GM21367 (cell line): ENCODE data around the gene PNPLA6.

Source experiments
- ATAC-seq: cut with Tn5 transposase; IDR thresholded peaks from one replicate; pipeline ENCODE4 v1.9.1; 2021; ENCODE audit not compliant: unreplicated experiment

PNPLA6 gene

DNA sequence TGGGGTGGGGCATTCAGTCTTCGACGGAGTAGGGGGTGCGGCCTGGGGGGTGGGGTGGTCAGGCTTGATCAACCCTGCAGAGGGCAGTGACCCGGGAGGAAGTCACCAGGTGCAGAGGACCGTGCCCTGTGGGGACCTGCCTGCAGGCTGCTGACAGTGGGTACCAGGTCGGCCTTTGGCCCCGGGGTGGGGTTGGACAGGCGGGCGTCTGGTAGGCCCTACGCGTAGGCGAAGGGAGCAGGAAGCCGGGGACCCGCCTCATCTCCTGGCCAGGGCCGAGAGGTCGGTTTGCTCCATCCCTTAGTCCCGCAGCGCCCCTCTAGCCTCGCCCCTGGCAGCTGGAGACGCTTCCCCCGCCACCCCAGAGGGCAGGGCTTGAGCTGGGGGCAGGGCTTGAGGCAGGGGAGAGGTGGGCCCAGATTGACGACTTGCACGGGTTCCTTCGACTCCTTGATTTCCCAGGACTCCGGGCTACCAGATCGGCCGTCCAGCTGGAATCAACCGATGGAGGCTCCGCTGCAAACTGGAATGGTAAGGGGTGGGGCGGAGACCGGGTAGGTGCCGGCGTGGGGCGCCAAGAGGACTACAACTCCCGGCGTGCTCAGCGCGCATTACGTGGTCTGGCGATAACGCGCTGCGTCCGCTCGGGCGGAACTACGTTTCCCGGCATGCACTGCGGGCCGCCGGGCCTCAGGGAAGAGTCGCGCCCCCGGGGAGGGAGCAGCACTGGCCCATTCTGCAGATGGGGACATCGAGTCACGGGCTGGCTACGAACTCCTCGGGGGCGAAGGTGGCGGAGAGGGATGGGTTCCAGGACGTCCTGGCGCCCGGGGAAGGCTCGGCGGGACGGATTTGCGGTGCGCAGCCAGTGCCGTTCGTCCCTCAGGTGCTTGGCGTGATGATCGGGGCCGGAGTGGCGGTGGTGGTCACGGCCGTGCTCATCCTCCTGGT is at the start of gene PNPLA6:
TSS of gene PNPLA6 (plus strand) at position 671 of the 951 bp plus-strand sequence. CDS start at position 743, 72 bp downstream.
- ATAC-seq = peak; percentile 62

DNA sequence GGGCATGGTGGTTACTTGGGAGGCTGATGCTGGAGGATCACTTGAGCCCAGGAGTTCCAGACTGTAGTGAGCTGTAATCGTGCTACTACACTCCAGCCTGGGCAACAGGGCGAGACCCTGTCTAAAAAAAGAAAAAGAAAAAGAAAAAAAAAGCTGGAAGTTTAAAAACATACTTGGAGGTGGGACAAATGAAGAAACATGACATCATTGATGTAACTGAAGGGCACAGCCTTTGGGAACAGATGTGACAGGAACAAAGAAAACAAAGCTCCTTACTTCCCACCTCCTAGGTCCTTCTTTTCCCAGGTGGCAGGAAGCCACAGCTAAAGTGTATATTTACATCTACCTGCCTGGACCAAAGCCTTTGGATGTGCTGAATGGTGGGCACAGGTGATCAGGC is 48.6 kb upstream of the PNPLA6 start:
- no peak for ATAC-seq

DNA sequence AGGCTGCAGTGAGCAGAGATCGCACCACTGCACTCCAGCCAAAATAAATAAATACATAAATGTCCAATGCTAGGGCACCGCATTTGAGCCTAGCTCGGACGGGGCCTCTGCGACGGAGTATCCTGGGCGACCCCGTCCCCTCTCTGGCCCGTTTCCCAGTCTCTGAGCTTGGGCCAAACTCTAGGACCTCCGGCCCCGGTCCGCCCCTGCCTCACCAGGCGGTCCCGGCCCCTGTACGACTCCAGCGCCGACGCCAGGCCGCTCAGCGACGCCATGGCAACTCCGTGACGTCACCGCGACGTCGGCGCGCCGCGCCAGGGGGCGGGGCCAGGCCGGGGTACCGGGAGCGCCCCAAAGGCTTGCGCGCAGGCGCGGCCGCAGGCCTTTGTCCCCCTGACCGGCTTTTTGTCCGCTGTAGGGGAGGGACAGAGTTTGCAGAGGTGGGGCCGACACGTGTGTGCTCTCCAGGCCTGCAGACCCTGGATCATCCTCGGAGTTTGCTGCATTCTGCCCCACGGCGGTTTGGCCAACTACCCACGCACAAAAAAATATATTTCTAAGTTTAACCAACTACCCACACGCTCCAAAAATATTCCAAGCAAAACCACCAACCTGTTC is 46.7 kb upstream of the PNPLA6 start, which contains the start of gene PEX11G:
TSS of gene PEX11G (minus strand) at position 300 of the 618 bp plus-strand sequence. CDS start at position 275, 25 bp downstream.
- ATAC-seq = no peak

DNA sequence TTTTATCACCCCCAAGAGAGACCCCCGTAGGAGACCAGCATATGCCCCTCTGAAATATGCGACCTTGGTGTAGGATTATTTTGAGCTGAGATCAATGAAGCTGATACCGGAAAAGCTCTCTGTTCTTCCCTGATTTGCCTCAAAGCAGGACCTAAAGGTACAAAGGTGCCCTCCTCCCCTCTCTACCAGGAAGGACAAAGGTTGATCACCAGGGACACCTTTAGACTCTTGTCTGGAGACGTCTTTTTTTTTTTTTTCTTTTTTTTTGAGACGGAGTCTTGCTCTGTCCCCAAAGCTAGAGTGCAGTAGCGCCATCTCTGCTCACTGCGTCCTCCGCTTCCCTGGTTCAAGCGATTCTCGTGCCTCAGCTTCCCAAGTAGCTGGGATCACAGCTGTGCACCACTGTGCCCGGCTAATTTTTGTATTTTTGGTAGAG is 45.9 kb upstream of the PNPLA6 start:
- no peak for ATAC-seq

DNA sequence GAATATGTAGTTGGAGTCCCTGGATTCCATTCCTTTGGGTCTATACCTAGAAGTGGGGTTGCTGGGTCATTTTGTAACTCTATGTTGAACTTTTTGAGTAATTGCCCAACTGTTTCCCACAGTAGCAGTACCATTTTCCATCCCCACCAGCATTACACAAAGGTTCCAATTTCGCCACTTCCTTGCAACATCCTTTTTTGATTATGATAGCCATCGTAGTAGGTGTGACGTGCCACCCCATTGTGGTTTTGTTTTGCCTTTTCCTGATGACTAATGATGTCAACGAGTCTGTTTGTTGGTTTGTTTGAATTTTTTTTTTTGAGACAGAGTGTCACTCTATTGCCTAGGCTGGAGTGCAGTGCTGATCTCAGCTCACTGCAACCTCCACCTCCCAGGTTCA is 43.4 kb upstream of the PNPLA6 start:
- no peak for ATAC-seq

DNA sequence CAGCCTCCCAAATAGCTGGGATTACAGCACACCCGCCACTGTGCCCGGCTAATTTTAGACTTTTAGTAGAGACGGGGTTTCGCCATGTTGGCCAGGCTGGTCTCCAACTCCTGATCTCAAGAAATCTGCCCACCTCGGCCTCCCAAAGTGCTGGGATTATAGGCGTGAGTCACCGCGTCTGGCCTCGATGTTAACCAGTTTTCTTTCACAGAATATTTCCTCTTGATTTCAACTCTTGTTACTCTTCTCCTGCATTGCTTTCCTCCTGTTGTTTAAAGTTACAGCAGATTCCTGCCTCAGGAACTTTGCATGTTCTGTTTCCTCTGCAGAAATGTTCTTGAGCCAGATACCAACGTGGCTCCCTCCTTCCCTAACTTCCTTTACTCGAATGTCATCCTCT is 43.0 kb upstream of the PNPLA6 start:
- no peak for ATAC-seq

DNA sequence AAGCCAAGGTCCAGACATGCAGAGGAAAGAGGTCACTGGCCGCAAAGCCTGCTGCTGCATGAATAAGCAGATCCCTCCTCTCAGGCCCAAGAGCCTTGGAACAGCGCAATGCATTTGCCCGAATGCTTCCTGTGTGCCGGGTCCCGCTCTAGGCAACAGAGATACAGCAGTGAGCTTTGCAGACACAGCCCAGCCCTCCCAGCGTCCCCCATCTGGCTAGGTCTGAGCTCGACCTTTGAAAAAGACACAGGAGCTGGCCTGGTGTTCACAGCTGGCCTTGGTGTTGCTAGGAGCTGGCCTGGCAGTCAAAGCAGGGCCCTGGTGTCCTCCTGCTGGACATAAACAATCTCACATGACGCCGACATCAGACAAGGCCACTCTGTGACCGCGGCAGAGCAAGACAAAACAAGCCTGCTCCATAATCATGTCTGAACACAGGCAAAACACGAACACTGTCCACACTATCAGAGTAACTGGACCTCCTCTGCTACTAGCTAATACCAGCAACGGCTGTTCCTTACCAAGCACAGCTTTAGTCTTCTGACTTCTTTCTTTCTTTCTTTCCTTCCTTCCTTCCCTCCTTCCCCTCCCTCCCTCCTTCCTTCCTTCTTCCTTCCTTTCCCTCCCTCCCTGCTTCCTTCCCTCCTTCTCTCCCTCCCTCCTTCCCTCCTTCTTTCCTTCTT is 41.0 kb upstream of the PNPLA6 start:
- no peak for ATAC-seq

DNA sequence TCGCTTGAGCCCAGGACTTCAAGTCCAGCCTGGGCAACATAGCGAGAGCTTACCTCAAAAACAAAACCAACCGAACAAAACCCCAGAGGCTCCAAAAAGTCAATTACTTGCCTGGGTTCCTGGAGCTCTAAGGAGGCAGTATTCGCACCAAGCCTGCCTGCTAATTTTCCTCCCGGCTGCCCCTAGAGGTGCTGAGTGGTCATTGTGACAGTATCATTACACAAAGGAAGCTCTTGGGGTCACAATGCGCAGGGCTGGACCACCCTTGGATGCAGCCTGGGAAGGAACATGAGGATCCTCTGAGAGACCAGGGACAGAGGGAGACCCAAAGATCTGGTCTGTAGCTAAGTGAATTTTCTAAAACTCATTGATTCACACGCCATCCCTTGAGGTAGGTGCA is 38.2 kb upstream of the PNPLA6 start:
- ATAC-seq = no peak

DNA sequence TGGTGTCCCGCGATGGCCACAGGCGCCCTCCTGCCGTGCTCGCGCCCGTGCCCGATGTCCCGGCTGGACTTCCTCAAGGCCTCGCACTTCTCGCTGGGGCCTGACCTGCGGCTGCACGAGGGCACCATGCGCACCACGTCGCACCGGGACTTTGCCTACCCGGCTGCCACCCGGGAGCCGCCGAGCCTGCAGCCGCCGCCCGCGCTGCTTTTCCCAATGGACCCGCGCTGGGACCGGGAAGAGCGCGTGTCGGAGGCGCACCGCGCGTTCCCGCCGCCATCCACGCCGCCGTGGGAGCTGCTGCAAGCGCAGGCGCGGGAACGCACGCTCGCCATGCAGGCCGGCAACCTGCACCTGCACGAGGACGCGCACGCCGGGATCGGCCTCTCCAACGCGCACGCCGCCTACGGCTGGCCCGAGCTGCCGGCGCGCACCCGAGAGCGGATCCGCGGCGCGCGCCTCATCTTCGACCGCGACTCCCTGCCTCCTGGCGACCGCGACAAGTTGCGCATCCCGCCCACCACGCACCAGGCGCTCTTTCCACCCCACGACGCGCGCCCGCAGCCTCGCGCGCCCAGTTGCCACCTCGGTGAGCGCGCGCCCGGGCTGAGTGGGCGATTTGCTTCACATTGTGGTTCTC is 34.6 kb upstream of the PNPLA6 start:
- ATAC-seq = no peak

DNA sequence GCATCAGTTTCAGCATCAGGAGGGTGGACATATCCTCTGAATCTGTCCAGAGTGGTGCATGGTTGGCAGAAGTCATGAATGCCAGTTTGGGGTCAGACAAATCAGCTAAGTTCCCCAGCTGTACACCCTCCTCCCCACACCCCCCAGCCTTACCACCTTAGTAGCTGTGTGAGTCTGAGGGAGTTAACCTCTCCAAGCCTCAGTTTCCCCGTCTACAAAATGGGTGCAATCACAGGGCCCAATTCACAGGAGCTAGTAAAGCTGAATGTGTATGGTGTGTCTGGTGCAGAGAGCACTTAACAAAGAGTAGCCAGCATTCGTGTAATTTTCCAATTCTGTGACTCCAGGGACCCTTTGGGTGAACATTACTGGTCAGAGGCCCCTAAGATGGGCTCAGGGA is 33.0 kb upstream of the PNPLA6 start:
- no peak for ATAC-seq

DNA sequence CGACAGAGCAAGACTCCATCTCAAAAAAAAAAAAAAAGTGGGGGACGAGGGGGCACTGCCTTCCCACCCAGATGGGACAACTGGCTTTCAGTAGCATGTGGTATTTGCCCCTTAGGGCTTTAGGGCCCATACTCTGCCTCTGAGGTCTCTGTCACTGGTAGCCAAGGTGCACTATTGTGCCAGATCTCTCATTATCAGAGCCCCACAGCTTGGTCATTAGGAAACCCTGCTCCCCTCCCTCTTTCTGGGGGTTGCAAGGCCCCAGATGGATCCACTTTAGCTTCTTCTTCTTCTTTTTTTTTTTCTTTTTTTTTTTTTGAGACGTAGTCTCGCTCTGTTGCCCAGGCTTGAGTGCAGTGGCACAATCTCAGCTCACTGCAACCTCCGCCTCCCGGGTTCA is 30.8 kb upstream of the PNPLA6 start:
- no peak for ATAC-seq

DNA sequence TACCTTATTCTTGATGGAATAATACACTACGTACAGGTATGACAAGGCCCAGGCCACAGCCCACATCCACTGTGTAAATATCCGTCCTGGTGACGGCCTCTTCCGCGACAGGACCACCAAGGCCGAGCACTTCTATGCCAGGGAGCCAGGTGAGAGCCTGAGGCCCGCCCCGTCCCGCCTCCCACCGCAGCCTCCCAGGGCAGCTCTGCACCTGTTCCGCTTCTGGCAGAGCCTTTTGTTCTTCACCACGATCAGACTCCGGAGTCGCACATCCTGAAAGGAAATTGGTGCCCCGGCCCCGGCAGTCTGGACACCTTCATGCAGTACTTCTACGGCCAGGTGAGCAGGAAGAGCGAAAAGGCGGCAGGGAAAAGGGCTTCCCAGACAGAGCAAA is 30.2 kb upstream of the PNPLA6 start:
- ATAC-seq = no peak

DNA sequence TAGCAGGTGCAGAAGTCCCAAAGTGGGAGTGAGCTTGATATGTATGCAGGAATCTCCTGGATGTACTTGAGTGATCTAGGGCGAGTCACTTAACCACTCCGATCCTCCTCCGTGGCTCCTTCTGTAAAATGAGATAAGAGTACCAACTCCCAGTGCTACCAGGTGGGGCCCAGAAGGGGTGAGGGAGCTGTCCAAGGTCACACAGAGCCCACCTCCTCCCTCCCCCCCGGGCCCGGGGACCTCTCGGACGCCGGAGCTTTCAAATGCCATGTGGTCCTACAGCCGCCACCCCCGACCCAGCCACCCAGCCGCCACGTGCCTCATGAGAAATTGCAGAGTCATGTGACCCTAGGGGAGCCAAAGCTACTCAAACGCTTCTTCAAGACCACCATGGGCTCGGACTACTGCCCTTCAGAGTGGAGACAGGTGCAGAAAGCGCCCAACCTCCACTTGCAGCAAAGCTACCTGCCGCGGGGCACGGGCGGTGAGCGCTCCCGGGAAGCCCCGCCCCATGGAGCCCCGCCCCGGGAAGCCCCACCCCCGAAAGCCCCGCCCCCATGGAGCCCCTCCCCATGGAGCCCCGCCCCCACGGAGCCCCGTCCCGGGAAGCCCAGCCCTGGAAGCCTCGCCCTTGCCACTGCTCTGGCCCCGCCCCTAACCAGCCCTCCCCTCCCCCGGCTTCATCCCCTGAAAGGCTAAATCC is 29.7 kb upstream of the PNPLA6 start:
- no peak for ATAC-seq

DNA sequence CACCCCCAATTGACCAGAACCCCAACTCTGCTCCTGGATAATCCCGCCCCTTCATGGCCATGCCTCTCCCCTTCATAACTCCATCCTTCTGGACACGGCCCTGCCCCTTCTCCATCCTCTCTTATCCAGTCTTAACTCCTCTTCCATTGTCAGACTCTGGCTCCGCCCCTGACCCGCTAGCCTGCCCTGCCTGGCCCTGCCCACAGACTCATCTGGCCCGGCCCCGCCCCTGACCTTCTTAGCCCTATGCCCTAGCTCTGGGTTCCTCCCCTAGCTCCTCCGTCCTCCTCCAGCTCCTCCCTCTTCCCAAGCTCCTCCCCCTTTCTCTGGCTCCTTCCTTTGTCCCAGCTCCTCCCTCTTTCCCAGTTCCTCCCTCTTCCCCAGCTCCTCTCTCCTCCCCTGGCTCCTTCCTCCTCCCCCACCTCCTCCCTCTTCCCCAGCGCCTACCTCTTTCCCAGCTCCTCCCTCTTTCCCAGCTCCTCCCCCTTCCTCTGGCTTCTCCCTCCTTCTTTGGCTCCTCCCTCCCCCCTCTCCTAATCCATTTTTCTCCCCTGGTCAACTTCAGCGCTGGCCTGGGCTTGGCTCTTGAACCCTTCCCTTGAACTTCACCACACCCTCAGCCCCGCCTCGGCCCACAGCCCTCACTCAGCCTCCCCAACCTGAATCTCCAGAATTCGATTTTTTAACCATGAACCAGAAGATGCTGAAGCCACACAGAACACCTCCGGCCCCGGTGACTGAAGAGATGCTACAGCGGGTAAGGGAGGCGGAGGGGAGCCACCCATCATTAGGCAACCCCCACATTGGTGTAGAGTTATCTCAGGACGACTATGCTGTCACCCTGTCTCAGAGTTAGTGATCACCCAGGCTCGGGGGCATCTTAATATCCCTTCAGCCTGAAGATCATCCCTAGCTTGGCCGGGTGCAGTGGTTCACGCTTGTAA is 28.9 kb upstream of the PNPLA6 start:
- no peak for ATAC-seq

DNA sequence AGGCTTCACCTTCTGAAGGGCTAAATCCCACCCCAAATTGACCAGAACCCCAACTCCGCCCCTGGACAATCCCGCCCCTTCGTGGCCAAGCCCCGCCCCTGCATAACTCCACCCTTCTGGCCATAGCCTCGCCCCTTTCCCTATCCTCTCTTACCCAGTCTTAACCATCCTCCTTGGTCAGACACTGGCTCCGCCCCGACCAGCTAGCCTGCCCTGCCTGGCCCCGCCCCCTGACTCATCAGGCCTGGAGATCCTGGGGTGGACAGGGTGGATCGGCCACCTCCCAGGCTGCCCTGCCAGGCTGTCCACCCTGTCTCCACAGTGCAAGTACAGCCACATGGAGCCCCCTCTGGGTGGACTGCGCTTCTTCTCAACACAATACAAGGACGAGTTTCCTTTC is 27.6 kb upstream of the PNPLA6 start:
- ATAC-seq = no peak

DNA sequence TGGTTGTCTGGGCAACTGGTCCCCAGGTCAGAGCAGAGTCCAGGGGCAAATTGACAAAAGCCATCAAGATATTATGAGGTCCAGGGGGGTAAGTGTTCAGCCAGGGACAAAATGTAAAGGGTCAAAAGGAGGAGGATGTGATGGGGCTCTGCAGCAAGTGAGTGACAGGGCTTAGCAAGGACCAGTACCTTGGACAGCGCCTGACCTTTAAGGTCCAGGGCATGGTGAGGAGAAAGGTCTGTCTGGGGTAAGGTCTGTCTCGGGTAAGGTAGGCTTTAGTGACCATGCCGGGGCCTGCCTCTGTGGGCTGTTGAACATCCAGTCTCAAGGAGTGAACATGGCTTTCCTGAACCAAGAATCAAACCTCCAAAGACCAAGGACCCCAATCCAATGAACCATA is 25.9 kb upstream of the PNPLA6 start:
- ATAC-seq = no peak

DNA sequence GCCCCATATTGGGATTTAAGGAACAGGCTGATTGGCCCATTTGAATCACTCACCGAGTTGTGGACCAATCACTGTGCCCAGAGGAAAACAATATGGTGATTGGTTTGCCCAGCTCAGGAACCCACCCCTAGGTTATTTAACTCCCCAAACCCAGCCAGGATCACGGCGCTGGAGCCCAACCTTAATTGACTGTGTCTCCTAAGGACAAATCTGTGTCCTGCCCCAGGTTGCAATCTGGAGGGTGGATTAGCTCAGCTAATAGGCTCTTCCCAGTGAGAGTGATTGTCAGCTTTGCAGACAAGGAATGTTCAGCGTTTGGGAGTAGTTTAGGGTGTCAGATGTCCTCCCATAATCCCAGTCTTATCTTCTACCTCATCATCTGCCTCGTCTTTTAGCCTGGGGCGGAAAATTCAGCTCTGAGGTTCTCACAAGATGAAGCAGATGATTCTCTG is 23.1 kb upstream of the PNPLA6 start:
- ATAC-seq = no peak

DNA sequence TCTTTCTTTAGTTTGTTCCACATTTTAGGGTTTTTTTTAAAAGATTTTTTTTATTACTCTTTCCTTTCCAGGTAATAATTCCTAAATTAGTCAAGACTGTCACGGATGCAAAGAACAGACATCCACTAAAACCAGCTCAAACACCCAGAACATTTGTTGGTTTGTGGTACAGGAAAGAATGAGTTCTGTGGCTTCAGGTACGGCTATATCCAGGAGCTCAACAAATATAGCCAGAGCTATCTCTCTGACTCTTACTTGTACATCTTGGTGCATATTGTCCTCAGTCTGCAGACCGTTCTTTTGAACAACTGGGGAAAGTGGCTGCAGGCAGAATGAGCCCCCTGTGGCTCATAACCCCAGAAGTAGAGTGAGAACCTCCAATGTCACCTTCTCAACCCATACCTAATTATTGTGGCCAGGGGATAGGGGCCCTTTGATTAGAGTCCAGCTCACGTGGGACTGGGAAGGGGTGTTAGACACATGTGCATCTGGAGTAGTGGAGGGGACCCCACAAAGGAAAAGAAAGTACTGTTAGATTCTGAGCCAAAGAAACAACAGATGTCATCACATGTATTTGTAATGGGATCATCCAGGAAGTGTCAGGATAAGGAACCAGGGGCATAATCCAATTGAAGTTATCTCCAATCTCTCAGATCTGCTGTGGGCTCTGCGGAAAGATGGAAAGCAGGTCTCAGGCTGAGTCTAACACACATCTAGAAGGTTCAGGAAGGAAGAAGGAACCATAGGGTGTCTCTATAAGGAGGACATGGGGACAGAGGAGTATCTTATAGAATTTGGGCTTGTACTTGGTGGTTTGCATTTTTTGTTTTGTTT is 21.5 kb upstream of the PNPLA6 start:
- ATAC-seq = no peak
